ENCODE results near the gene CAMTA1.
"Not testable (repeated sequence)": the region's sequence is repeated elsewhere in the genome, so short reads cannot be mapped to it uniquely, and the experiment has no call there.

CAMTA1 gene

GRCh38 chr1:6785318-6785727, at the start of gene CAMTA1:
Gene CAMTA1, plus strand, starts transcription at chr1:6785454. Its CDS starts 77 bp downstream, at chr1:6785531.
- DNase-seq (ENCODE audit: low read depth, low spot score) = no peak

- DNase-seq (ENCODE audit: low read depth, low spot score) = no peak
Observed at GRCh38 chr1:6738987-6739676, 46.1 kb upstream of the CAMTA1 start.

GRCh38 chr1:6742676-6743188, 42.5 kb upstream of the CAMTA1 start:
- not testable (repeated sequence) for DNase-seq (ENCODE audit: low read depth, low spot score)

DNA sequence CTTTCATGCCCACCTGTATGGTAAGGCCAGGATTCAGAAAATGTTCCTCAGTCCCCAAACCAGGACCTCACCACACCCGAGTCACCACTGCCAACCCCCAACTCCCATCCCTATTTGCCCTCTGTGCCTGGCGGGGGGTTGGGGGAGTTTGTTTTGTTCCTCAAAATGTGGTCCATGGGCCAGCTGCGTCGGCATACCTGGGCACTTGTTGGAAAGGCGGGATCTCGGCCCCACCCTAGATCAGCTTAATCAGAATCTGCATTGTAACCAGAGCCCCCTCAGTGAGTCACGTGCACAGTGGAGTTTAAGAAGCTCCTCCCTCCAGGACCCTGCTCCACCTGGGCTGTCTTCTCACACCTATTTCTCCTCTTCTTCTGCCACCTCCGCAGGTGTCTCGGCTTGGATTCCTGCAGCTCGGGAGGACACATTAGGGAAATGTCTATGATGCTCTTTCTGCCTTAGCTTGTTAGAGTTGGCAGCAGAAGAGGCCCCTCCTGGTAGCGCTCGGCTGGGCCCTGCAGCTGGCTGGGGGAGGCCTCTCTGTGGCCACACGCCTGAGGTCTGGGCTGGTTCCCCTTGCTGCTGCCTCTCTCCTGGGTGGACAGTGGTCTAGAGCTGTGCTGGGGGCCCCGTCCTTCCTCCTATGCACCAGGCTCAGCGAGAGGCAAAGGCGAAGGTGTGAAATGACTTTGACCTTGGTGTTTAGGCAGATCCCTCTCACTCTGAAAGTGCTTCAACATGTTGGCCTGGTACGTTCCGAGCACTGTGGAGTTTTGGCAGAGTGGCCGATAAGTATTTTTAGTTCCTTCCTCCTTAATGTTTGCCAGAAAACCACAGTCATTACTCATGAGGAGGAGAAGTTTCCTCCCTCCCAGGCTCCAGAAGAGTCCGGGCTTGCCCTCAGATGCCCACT, 41.8 kb upstream of the CAMTA1 start:
- peak; percentile 15 for DNase-seq (ENCODE audit: low read depth, low spot score)

DNA sequence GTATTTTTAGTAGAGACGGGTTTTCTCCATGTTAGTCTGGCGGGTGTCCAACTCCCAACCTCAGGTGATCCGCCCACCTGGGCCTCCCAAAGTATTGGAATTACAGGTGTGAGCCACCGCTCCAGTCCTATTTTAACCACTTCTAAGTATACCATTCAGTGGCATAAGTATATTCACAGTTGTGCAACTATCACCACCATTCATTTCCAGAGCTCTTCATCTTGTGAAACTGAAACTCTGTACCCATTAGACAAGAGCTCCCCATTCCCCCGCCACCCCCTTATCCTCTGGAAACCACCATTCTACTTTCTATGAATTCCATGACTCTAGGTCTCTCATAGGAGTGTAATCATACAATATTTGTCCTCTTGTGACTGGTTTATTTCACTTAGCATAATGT, 40.2 kb upstream of the CAMTA1 start:
- DNase-seq (ENCODE audit: low read depth, low spot score) = no peak

GRCh38 chr1:6747674-6748073, 37.6 kb upstream of the CAMTA1 start:
- no peak for DNase-seq (ENCODE audit: low read depth, low spot score)

- DNase-seq (ENCODE audit: low read depth, low spot score) = no peak
Observed at GRCh38 chr1:6750490-6750889, 34.8 kb upstream of the CAMTA1 start.

DNA sequence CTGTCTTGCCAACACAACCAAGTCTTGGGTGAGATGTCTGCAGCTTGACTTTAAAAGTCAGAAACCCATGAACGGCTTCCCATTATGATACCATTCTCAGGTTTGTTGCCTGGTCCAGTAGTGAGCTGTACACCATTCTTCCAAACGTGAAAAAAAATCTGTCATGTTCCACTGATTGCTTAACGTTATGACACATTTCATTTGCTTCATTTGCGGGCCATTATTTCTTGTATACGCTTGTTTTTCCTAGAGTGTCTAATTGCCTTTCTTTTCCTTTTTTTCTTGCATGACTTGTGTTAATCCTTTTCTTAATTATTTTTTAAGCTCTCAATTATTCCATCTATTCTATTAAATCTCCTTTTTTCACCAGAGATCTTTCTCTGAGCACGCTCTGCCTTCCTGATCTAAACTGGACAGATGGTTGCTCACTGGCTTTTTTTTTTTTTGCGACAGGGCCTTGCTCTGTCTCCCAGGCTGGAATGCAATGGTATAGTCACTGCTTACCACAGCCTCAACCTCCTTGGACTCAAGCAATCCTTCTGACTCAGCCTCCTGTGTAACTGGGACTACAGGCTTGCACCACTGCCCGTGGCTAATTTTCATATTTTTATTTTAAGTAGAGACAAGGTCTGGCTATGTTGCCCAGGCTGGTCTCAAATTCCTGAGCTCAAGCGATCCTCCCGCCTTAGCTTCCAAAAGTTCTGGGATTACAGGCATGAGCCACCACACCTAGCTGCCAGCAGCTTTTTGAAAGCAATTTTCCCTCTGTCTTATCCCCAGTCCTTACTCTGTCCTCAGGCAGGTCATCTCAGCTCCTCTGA, 31.7 kb upstream of the CAMTA1 start:
- no peak for DNase-seq (ENCODE audit: low read depth, low spot score)

DNA sequence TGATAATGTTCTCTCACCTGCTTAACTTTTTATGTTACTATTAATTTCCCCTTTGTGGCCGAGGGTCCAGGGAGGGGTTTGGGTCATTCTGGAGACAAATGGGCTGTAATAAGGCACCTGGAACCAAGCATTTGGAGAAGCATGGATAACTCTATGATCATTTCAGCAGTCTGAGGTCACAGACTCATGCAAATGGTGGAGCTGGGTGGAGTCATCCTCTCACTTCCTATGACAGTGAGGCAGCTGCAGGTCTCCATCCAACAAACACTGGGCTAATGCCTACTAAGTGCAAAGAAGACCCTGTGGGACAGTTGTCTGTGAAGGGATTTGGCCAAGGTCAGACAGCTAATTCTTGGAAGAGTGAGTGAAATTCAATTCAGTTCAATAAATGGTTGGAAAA, 28.8 kb upstream of the CAMTA1 start:
- DNase-seq (ENCODE audit: low read depth, low spot score) = no peak

GRCh38 chr1:6757719-6758435, 27.4 kb upstream of the CAMTA1 start:
- DNase-seq (ENCODE audit: low read depth, low spot score) = no peak

DNA sequence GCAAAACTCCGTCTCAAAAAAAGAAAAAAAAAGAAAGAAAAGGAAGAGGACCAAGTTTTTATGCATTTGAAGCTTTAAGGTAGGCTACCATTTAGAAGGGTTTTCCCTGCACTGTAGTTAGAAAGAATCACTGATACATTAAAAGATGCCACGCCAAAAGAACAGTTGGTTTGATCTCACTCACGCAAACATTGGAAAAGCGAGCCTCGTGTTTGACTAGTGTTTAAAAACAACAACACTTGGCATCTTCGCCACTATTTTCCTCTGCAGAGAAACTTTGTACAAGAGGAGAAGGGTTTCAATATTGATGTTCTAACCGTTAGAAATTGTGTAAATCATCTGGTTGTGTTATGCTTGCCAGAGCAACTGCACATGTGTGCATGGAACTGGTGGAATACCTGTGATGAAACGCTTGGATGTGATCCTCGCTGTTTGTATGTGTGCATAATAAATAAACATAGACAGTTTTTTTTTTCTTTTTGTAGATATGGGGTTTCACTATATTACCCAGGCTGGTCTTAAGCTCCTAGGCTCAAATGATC, 24.0 kb upstream of the CAMTA1 start:
- no peak for DNase-seq (ENCODE audit: low read depth, low spot score)

- DNase-seq (ENCODE audit: low read depth, low spot score) = no peak
Observed at GRCh38 chr1:6762060-6762459, 23.2 kb upstream of the CAMTA1 start.

DNA sequence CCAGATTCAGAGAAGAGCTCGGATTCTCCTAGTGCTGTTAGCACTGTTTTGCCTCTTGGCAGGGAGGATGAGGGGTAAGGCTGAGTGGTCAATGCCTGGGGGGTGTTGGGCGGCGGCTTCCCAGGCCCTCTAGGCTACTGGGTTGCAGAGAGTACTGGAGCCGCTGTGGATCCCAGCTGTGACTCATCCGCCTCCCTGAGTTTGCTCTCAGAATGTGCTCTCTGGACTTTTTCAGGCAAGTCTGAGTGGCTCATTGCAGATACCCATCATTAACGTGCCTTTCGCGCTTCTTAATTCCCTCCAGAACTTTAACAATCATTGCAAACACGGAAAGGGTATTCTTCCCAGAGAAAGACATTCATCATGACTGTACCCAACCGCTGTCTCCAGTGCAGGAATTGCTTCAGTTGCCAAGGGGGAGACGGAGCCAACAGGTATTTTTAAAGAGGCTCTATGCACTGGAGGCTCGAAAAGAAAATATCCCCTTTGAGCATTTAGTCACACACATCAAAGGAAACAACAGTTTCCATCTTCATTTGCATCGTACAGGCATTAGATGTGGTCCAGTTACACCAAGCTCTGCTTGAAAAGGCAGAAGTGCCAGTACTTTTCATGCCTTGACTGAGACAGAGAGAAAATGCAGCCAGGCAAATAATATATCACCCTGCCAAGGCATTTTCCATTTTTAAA, 14.4 kb upstream of the CAMTA1 start:
- DNase-seq (ENCODE audit: low read depth, low spot score) = no peak

- DNase-seq (ENCODE audit: low read depth, low spot score) = no peak
Observed at GRCh38 chr1:6771441-6771769, 13.8 kb upstream of the CAMTA1 start.

DNA sequence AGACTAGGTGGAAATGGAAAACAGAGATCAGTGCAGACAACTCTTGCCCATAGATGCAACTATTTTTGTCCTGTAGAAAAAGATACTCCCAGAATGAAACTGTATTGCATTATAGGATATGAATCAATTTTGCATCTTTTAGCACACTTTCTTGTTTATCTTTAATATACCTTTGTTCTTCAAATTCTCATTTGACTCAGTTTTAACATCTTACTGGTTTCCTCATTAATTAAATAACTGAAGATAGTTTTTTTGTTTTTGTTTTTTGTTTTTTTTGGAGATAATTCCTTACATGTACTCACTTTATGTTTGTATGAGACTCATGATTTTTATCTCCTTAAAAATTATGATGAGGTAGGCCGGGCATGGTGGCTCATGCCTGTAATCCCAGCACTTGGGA, 10.9 kb upstream of the CAMTA1 start:
- DNase-seq (ENCODE audit: low read depth, low spot score) = no peak

GRCh38 chr1:6775261-6776043, 9.8 kb upstream of the CAMTA1 start:
- no peak for DNase-seq (ENCODE audit: low read depth, low spot score)

DNA sequence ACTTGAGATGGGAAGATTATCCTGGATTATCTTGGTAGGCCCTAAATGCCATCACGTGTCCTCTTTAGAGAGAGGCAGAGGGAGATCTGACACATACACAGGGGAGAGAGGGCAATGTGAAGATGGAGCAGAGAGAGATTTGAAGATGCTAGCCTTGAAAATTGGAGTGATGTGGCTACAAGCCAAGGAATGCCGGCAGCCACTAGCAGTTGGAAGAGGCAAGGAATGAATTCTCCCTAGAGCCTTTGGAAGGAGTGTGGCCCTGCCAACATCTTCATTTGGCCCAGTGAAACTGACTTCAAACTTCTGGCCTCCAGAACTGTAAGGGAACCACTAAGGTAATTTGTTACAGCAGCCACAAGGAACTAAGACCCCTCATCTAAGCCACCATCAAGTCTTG, 8.9 kb upstream of the CAMTA1 start:
- no peak for DNase-seq (ENCODE audit: low read depth, low spot score)

DNA sequence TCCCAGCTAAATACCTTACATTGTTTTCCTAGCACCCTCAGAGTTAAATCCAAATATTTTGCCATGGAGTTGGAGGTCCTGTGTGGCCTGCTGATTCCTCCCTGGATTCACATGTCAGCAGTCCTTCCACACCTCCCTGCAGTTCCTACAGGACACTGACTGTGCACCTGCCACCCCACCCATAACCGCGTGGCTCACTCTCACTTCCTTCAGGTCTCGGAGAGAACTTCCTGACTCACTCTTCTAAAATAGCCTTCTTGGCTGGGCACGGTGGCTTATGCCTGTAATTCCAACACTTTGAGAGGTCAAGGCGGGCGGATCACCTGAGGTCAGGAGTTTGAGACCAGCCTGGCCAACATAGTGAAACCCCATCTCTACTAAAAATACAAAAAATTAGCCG, 8.4 kb upstream of the CAMTA1 start:
- DNase-seq (ENCODE audit: low read depth, low spot score) = no peak

- no peak for DNase-seq (ENCODE audit: low read depth, low spot score)
Observed at GRCh38 chr1:6777813-6778212, 7.4 kb upstream of the CAMTA1 start.

Measured in smooth muscle cell of the brain vasculature (primary cell).